WTC11 (cell line): Measurements from ENCODE around the gene AKAP13. TPM values are rescaled to one million over a fixed set of nuclear protein-coding genes. Genes with fewer than 3 reads are reported as not detected.

Experiments used
- ATAC-seq: fragments of 200-7000 bp; cut with Tn5 transposase; 2 replicates; pipeline ENCODE4 v1.10.0; 2021; ENCODE audit warnings: mild to moderate bottlenecking, moderate library complexity
- CTCF ChIA-PET: fragments of 300-600 bp; sonication (Branson Sonifier 250); formaldehyde crosslinking; loops from one replicate; lab custom pipeline; 2021; ENCODE audit warnings: antibody characterized with exemption; lab: Charles Lee
- POLR2A ChIA-PET: fragments of 350-600 bp; sonication (Branson Sonifier 250); formaldehyde crosslinking; loops from one replicate; lab custom pipeline; 2021; ENCODE audit warnings: antibody characterized with exemption; lab: Charles Lee
- DNase-seq: peaks from one replicate; pipeline ENCODE4 v3.0.0; 2021; ENCODE audit warnings: low spot score
- H3K27ac Mint-ChIP-seq: 2 replicates; pipeline ENCODE4 v1.8.0; 2021; ENCODE audit warnings: mixed read lengths
- H3K27me3 Mint-ChIP-seq: 2 replicates; pipeline ENCODE4 v1.8.0; 2021; ENCODE audit warnings: low read depth, mild to moderate bottlenecking, moderate library complexity, mixed read lengths
- H3K36me3 Mint-ChIP-seq: 2 replicates; pipeline ENCODE4 v1.8.0; 2021; ENCODE audit warnings: mixed read lengths
- H3K4me1 Mint-ChIP-seq: 2 replicates; pipeline ENCODE4 v1.8.0; 2022; ENCODE audit warnings: mixed read lengths
- H3K4me3 Mint-ChIP-seq: 2 replicates; pipeline ENCODE4 v1.8.0; 2021; ENCODE audit warnings: mild to moderate bottlenecking, moderate library complexity, mixed read lengths
- H3K9me3 Mint-ChIP-seq: 2 replicates; pipeline ENCODE4 v1.8.0; 2021; ENCODE audit warnings: mixed read lengths
- CREB1 ChIP-seq: sonication (generic); formaldehyde crosslinking; IDR thresholded peaks from 2 replicates; pipeline ENCODE4 v1.8.0; 2023; ENCODE audit warnings: mild to moderate bottlenecking, missing genetic modification reagents
- GABPB1 ChIP-seq: sonication (generic); formaldehyde crosslinking; IDR thresholded peaks from 2 replicates; pipeline ENCODE4 v1.8.1; 2023; ENCODE audit warnings: mild to moderate bottlenecking, missing genetic modification reagents
- GTF2I ChIP-seq: fragments of 250-450 bp; sonication (Bioruptor Pico); conservative IDR thresholded peaks from 2 replicates; pipeline ENCODE4 v1.4.0; 2021; ENCODE audit warnings: mild to moderate bottlenecking
- JUN ChIP-seq: sonication (generic); formaldehyde crosslinking; IDR thresholded peaks from 2 replicates; pipeline ENCODE4 v1.8.0; 2023; ENCODE audit warnings: mild to moderate bottlenecking, missing genetic modification reagents
- MXD4 ChIP-seq: fragments of 250-450 bp; sonication (Bioruptor Pico); IDR thresholded peaks from 2 replicates; pipeline ENCODE4 v1.8.0; 2021; ENCODE audit warnings: mild to moderate bottlenecking, moderate library complexity, borderline replicate concordance
- NR1H2 ChIP-seq: sonication (generic); formaldehyde crosslinking; IDR thresholded peaks from 2 replicates; pipeline ENCODE4 v1.9.0; 2021; ENCODE audit warnings: mild to moderate bottlenecking, moderate library complexity, missing genetic modification reagents
- SMAD3 ChIP-seq: sonication (generic); formaldehyde crosslinking; IDR thresholded peaks from 2 replicates; pipeline ENCODE4 v1.8.0; 2022; ENCODE audit warnings: missing genetic modification reagents, mild to moderate bottlenecking, borderline replicate concordance
- TEAD1 ChIP-seq: sonication (generic); formaldehyde crosslinking; IDR thresholded peaks from 2 replicates; pipeline ENCODE4 v1.8.0; 2022; ENCODE audit warnings: mild to moderate bottlenecking, missing genetic modification reagents
- TEAD4 ChIP-seq: sonication (generic); formaldehyde crosslinking; IDR thresholded peaks from 2 replicates; pipeline ENCODE4 v1.8.0; 2022; ENCODE audit warnings: mild to moderate bottlenecking, missing genetic modification reagents
- TP53 ChIP-seq: sonication (generic); formaldehyde crosslinking; IDR thresholded peaks from 2 replicates; pipeline ENCODE4 v1.8.1; 2023; ENCODE audit warnings: mild to moderate bottlenecking, missing genetic modification reagents
- ZBTB21 ChIP-seq: sonication (generic); formaldehyde crosslinking; IDR thresholded peaks from 2 replicates; pipeline ENCODE4 v1.8.1; 2023; ENCODE audit warnings: mild to moderate bottlenecking, missing genetic modification reagents, borderline replicate concordance
- ZNF219 ChIP-seq: sonication (generic); formaldehyde crosslinking; IDR thresholded peaks from 2 replicates; pipeline ENCODE4 v1.8.0; 2023; ENCODE audit warnings: missing genetic modification reagents, mild to moderate bottlenecking, borderline replicate concordance
- ZNF396 ChIP-seq: fragments of 250-450 bp; sonication (Bioruptor Pico); IDR thresholded peaks from 2 replicates; pipeline ENCODE4 v1.8.0; 2021; ENCODE audit warnings: mild to moderate bottlenecking, moderate library complexity, borderline replicate concordance
- ZNF671 ChIP-seq: fragments of 250-450 bp; sonication (Bioruptor Pico); IDR thresholded peaks from 2 replicates; pipeline ENCODE4 v1.8.0; 2021; ENCODE audit warnings: mild to moderate bottlenecking
- total RNA-seq: library from RNA; stranded (reverse); gene quantifications from 3 replicates; pipeline ENCODE4 v1.2.3, GENCODE V29; 2021
- TF ChIP-seq, protein P1 (sequence below): fragments of 250-450 bp; sonication (Bioruptor Pico); IDR thresholded peaks from 2 replicates; pipeline ENCODE4 v1.9.0; 2021; ENCODE audit warnings: mild to moderate bottlenecking
- TF ChIP-seq, protein P2 (sequence below): sonication (generic); formaldehyde crosslinking; conservative IDR thresholded peaks from 2 replicates; pipeline ENCODE4 v1.8.1; 2022; ENCODE audit warnings: mild to moderate bottlenecking, missing genetic modification reagents
- TF ChIP-seq, protein P3 (sequence below): sonication (generic); formaldehyde crosslinking; IDR thresholded peaks from 2 replicates; pipeline ENCODE4 v1.8.0; 2023; ENCODE audit warnings: missing genetic modification reagents
- TF ChIP-seq, protein P4 (sequence below): fragments of 200-600 bp; IDR thresholded peaks from 2 replicates; pipeline ENCODE4 v1.8.0; 2022; ENCODE audit warnings: antibody characterized with exemption
- TF ChIP-seq, protein P5 (sequence below): sonication (generic); formaldehyde crosslinking; IDR thresholded peaks from 2 replicates; pipeline ENCODE4 v1.8.1; 2023; ENCODE audit warnings: mild to moderate bottlenecking, missing genetic modification reagents, moderate library complexity
- TF ChIP-seq, protein P6 (sequence below): fragments of 250-450 bp; sonication (Bioruptor Pico); IDR thresholded peaks from 2 replicates; pipeline ENCODE4 v1.9.0; 2021; ENCODE audit warnings: moderate library complexity, mild to moderate bottlenecking, inconsistent platforms, borderline replicate concordance
- TF ChIP-seq, protein P7 (sequence below): sonication (generic); formaldehyde crosslinking; IDR thresholded peaks from 2 replicates; pipeline ENCODE4 v1.8.0; 2022; ENCODE audit warnings: mild to moderate bottlenecking, missing genetic modification reagents
- TF ChIP-seq, protein P8 (sequence below): sonication (generic); formaldehyde crosslinking; IDR thresholded peaks from 2 replicates; pipeline ENCODE4 v1.8.1; 2022; ENCODE audit warnings: low read depth, missing genetic modification reagents, borderline replicate concordance
- TF ChIP-seq, protein P9 (sequence below): sonication (generic); formaldehyde crosslinking; IDR thresholded peaks from 2 replicates; pipeline ENCODE4 v1.8.1; 2022; ENCODE audit warnings: missing genetic modification reagents, borderline replicate concordance

The AKAP13 gene
- total RNA-seq, 1 experiment from 2014 or later = 50.3 TPM

DNA sequence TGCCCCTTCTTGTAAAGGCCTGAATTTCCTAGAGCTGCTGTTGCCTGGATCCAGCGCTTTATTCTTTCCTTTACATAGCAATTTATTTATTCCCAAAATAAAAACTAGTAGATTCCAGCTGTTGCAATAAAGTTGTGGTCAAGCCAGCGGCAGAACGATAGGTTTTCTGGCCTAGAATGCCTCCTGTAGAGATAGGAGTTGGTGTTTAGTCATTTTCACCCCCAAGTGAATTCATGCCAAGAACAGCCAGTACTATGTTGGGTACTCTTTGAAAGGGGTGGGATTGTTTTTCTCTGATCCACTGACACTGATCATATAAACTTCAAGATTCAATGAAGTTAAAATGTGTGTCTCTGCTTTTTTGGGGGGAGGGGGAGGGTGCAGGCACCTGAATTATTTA lies 344.6 kb downstream of the AKAP13 start:
- TF ChIP-seq TEAD4 (CRISPR knock-in tag) (no peak), ZNF671 (CRISPR knock-in tag) (no peak), ZNF396 (CRISPR knock-in tag) (no peak), NR1H2 (CRISPR knock-in tag) (no peak), GTF2I (CRISPR knock-in tag) (no peak), ZNF219 (CRISPR knock-in tag) (no peak)
- TF ChIP-seq, protein P1, sequence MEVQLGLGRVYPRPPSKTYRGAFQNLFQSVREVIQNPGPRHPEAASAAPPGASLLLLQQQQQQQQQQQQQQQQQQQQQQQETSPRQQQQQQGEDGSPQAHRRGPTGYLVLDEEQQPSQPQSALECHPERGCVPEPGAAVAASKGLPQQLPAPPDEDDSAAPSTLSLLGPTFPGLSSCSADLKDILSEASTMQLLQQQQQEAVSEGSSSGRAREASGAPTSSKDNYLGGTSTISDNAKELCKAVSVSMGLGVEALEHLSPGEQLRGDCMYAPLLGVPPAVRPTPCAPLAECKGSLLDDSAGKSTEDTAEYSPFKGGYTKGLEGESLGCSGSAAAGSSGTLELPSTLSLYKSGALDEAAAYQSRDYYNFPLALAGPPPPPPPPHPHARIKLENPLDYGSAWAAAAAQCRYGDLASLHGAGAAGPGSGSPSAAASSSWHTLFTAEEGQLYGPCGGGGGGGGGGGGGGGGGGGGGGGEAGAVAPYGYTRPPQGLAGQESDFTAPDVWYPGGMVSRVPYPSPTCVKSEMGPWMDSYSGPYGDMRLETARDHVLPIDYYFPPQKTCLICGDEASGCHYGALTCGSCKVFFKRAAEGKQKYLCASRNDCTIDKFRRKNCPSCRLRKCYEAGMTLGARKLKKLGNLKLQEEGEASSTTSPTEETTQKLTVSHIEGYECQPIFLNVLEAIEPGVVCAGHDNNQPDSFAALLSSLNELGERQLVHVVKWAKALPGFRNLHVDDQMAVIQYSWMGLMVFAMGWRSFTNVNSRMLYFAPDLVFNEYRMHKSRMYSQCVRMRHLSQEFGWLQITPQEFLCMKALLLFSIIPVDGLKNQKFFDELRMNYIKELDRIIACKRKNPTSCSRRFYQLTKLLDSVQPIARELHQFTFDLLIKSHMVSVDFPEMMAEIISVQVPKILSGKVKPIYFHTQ (CRISPR knock-in tag) = no peak
- no peak overlapping the region for H3K27ac Mint-ChIP-seq
- ATAC-seq (no peak), DNase-seq (no peak)
- H3K4me1 Mint-ChIP-seq = no peaks in the 10 kb centered on the region
- H3K9me3 Mint-ChIP-seq = no peaks in the 10 kb centered on the region
- ChIA-PET POLR2A (no interaction called here), CTCF (no interaction called here)
- peaks cover 28% of the 10 kb centered on the region for H3K36me3 Mint-ChIP-seq
- no peaks in the 10 kb centered on the region for H3K27me3 Mint-ChIP-seq
- no peak overlapping the region for H3K4me3 Mint-ChIP-seq

DNA sequence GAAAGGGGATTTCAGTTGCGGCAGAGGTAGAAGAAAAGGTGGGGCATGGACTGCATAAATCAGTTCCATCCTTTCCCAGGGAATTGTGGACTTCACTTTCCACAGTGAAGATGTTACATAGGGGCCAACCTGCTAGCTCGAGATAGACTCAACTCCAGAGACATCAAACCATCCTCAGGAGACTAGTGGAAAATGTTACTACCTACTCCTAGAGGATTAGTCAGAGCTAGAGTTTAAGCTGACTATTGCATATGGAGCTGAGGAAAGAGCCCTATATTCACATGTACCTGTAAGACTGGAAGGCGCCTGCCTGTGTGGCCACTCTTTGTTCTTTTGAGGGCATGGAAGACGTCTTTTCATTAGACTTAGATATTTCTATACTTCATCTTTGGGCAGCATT lies 345.2 kb downstream of the AKAP13 start:
- ChIA-PET CTCF (no interaction called here), POLR2A (no interaction called here)
- DNase-seq = no peak
- Mint-ChIP-seq H3K9me3 (no peaks in the 10 kb centered on the region), H3K36me3 (peaks cover 31% of the 10 kb centered on the region), H3K4me3 (no peak overlapping the region), H3K27me3 (no peaks in the 10 kb centered on the region), H3K27ac (no peak overlapping the region), H3K4me1 (no peaks in the 10 kb centered on the region)
- TF ChIP-seq, protein P2, sequence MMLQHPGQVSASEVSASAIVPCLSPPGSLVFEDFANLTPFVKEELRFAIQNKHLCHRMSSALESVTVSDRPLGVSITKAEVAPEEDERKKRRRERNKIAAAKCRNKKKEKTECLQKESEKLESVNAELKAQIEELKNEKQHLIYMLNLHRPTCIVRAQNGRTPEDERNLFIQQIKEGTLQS = no peak
- TF ChIP-seq CREB1 = no peak
- no peak for TF ChIP-seq TEAD1
- TF ChIP-seq, protein P3, sequence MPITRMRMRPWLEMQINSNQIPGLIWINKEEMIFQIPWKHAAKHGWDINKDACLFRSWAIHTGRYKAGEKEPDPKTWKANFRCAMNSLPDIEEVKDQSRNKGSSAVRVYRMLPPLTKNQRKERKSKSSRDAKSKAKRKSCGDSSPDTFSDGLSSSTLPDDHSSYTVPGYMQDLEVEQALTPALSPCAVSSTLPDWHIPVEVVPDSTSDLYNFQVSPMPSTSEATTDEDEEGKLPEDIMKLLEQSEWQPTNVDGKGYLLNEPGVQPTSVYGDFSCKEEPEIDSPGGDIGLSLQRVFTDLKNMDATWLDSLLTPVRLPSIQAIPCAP = no peak
- TF ChIP-seq GABPB1 = no peak
- TF ChIP-seq ZBTB21 (CRISPR knock-in tag) = no peak
- TF ChIP-seq, protein P4, sequence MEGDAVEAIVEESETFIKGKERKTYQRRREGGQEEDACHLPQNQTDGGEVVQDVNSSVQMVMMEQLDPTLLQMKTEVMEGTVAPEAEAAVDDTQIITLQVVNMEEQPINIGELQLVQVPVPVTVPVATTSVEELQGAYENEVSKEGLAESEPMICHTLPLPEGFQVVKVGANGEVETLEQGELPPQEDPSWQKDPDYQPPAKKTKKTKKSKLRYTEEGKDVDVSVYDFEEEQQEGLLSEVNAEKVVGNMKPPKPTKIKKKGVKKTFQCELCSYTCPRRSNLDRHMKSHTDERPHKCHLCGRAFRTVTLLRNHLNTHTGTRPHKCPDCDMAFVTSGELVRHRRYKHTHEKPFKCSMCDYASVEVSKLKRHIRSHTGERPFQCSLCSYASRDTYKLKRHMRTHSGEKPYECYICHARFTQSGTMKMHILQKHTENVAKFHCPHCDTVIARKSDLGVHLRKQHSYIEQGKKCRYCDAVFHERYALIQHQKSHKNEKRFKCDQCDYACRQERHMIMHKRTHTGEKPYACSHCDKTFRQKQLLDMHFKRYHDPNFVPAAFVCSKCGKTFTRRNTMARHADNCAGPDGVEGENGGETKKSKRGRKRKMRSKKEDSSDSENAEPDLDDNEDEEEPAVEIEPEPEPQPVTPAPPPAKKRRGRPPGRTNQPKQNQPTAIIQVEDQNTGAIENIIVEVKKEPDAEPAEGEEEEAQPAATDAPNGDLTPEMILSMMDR = no peak
- TF ChIP-seq, protein P5, sequence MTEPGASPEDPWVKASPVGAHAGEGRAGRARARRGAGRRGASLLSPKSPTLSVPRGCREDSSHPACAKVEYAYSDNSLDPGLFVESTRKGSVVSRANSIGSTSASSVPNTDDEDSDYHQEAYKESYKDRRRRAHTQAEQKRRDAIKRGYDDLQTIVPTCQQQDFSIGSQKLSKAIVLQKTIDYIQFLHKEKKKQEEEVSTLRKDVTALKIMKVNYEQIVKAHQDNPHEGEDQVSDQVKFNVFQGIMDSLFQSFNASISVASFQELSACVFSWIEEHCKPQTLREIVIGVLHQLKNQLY (CRISPR knock-in tag) = no peak
- no peak for TF ChIP-seq MXD4 (CRISPR knock-in tag)
- no peak for ATAC-seq

DNA sequence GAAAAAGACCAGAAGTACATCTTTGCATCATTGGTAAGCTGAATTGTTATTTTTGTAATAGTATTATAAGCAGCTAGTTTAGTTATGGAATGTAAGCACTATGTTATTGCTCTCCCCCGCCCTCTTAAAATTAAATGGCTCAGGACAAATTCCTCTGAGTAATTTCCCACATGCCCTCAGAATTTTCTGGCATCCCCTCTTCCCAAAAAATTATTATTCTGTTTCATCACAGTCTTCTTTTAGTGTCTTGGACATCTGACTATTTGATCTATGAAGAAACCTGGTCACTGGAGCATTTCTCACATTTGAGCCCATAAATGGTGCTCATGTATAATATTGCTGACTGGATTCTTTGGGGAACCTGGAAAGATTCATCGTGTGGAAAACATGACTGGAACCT lies 346.1 kb downstream of the AKAP13 start:
- H3K27me3 Mint-ChIP-seq = no peaks in the 10 kb centered on the region
- no peaks in the 10 kb centered on the region for H3K4me1 Mint-ChIP-seq
- ChIA-PET POLR2A (no interaction called here), CTCF (no interaction called here)
- ATAC-seq (no peak), DNase-seq (no peak)
- H3K27ac Mint-ChIP-seq = no peak overlapping the region
- peaks cover 35% of the 10 kb centered on the region for H3K36me3 Mint-ChIP-seq
- H3K4me3 Mint-ChIP-seq = no peak overlapping the region
- H3K9me3 Mint-ChIP-seq = no peaks in the 10 kb centered on the region
- TF ChIP-seq TP53 (CRISPR knock-in tag) (no peak), TEAD4 (CRISPR knock-in tag) (no peak), GTF2I (CRISPR knock-in tag) (no peak), SMAD3 (CRISPR knock-in tag) (no peak), JUN (no peak)
- TF ChIP-seq, protein P6, sequence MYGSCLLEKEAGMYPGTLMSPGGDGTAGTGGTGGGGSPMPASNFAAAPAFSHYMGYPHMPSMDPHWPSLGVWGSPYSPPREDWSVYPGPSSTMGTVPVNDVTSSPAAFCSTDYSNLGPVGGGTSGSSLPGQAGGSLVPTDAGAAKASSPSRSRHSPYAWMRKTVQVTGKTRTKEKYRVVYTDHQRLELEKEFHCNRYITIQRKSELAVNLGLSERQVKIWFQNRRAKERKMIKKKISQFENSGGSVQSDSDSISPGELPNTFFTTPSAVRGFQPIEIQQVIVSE = no peak
- TF ChIP-seq, protein P7, sequence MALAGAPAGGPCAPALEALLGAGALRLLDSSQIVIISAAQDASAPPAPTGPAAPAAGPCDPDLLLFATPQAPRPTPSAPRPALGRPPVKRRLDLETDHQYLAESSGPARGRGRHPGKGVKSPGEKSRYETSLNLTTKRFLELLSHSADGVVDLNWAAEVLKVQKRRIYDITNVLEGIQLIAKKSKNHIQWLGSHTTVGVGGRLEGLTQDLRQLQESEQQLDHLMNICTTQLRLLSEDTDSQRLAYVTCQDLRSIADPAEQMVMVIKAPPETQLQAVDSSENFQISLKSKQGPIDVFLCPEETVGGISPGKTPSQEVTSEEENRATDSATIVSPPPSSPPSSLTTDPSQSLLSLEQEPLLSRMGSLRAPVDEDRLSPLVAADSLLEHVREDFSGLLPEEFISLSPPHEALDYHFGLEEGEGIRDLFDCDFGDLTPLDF = no peak
- TF ChIP-seq, protein P8, sequence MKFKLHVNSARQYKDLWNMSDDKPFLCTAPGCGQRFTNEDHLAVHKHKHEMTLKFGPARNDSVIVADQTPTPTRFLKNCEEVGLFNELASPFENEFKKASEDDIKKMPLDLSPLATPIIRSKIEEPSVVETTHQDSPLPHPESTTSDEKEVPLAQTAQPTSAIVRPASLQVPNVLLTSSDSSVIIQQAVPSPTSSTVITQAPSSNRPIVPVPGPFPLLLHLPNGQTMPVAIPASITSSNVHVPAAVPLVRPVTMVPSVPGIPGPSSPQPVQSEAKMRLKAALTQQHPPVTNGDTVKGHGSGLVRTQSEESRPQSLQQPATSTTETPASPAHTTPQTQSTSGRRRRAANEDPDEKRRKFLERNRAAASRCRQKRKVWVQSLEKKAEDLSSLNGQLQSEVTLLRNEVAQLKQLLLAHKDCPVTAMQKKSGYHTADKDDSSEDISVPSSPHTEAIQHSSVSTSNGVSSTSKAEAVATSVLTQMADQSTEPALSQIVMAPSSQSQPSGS = no peak
- TF ChIP-seq, protein P9, sequence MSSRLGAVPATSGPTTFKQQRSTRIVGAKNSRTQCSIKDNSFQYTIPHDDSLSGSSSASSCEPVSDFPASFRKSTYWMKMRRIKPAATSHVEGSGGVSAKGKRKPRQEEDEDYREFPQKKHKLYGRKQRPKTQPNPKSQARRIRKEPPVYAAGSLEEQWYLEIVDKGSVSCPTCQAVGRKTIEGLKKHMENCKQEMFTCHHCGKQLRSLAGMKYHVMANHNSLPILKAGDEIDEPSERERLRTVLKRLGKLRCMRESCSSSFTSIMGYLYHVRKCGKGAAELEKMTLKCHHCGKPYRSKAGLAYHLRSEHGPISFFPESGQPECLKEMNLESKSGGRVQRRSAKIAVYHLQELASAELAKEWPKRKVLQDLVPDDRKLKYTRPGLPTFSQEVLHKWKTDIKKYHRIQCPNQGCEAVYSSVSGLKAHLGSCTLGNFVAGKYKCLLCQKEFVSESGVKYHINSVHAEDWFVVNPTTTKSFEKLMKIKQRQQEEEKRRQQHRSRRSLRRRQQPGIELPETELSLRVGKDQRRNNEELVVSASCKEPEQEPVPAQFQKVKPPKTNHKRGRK (CRISPR knock-in tag) = no peak
